GM19240 (cell line): ENCODE data around the gene NEAT1.

ENCODE experiments used
- DNase-seq: peaks from one replicate; pipeline ENCODE4 v3.0.0; 2011; ENCODE audit warnings: low spot score; ENCODE audit not compliant: insufficient read length

The NEAT1 gene

DNA sequence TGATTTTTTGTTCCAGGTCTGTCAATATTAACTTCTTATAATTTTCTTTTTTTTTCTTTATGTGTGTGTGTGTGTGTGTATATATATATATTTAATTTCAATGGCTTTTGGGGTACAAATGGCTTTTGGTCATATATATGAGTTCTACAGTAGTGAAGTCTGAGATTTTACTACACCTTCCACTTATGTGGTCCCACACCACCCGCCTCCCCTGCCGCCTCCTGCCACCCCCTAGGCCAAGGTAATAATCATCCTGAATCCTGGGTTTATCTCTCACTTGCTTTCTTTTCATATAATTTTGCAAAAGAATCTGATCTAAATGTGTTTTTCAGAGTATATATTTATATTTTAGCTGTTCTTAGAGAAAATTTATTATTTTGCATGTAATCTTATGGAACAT, 11.1 kb downstream of the NEAT1 start:
- no peak for DNase-seq

DNA sequence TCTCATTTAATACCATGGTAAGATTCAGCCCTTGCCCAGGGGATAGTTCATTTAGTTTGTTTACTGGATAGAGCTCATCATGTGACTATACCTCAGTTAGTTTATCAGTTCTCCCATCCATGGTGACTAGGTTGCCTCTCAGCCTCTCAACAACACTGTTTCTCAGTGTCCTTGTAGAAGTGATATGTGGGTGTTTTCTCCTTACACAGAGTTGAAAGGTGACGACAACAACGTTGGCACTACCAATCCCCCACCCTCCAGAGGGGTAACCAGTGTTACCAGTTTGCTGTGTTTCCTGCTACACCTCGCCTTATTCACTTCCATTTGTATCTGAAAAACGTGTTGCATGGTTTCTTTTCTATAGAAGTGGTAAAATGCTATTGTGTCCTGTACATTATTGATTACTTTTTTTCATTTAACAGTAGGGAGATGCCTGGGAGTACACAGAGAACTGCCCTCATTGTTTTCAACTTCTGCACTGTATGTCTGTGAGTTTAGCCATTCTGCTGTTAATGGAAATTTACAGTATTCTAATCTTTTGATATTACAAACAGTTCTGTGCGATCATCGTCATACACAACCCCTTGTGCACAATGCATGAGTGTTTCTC, 11.6 kb downstream of the NEAT1 start:
- DNase-seq, result no peak

- DNase-seq, result no peak
Measured at GRCh38 chr11:65434667-65435410, 12.2 kb downstream of the NEAT1 start.

GRCh38 chr11:65435411-65435931, 12.9 kb downstream of the NEAT1 start:
- DNase-seq, result no peak

GRCh38 chr11:65435981-65436411, 13.4 kb downstream of the NEAT1 start:
- no peak for DNase-seq

- DNase-seq, result no peak
Measured at GRCh38 chr11:65436412-65437032, 13.9 kb downstream of the NEAT1 start.

GRCh38 chr11:65437436-65438227, 15.0 kb downstream of the NEAT1 start:
- no peak for DNase-seq

- no peak for DNase-seq
Measured at GRCh38 chr11:65438257-65439151, 15.9 kb downstream of the NEAT1 start.

GRCh38 chr11:65439331-65440181, 17.0 kb downstream of the NEAT1 start:
- no peak for DNase-seq

DNA sequence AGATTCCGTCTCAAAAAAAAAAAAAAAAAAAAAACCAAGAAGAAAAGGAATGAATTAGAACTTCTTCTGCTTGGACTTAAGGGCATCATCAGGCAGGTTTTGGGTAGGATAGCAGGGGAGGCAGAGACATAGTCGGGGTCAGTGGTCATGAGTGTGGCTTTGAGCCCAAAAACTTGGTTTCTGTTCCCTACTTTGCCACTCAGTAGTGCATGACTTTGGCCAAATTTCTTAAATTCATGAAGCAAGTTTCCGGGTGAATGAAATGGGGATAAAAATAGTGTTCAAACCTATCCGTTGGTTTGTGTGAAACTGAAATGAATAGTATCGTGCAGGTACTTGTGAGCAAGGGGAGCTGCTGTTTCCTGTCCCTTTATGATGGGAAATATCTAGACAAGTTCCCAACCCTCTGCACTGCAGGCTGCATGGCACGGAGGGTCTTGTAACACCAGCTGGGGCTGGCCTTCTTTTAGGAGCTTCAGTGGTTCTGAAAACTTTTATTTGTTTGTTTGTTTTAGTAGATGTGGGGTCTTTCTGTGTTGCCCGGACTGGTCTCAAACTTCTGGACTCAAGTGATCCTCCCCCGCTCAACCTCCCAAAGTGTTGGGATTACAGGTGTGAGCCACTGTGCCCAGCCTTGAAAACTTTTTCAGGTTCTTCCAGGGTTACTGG, 18.4 kb downstream of the NEAT1 start:
- no peak for DNase-seq

GRCh38 chr11:65442842-65443331, 20.3 kb downstream of the NEAT1 start:
- DNase-seq, result no peak

- DNase-seq, result no peak
Measured at GRCh38 chr11:65444314-65445051, 21.9 kb downstream of the NEAT1 start.

DNA sequence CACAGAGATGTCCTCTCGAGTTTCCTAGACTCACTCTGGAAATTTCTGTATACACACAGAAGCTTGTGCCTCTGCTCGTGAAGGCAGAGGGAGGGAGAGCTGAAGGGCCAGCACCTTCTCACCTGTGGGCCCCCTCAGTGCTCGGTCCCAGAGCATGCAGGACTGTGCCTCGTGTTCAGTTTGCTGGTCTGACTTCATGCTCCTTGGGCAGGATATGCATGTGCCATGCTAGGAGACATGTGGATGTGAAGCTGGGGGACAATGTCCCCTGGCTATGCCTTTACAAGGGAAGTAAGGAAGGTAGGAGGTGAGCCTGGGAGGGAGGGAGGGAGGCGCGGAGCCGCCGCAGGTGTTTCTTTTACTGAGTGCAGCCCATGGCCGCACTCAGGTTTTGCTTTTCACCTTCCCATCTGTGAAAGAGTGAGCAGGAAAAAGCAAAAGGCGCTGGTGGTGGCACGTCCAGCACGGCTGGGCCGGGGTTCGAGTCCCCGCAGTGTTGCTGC, 22.6 kb downstream of the NEAT1 start:
- DNase-seq, result no peak

GRCh38 chr11:65445604-65446445, 23.2 kb downstream of the NEAT1 start:
- no peak for DNase-seq

DNA sequence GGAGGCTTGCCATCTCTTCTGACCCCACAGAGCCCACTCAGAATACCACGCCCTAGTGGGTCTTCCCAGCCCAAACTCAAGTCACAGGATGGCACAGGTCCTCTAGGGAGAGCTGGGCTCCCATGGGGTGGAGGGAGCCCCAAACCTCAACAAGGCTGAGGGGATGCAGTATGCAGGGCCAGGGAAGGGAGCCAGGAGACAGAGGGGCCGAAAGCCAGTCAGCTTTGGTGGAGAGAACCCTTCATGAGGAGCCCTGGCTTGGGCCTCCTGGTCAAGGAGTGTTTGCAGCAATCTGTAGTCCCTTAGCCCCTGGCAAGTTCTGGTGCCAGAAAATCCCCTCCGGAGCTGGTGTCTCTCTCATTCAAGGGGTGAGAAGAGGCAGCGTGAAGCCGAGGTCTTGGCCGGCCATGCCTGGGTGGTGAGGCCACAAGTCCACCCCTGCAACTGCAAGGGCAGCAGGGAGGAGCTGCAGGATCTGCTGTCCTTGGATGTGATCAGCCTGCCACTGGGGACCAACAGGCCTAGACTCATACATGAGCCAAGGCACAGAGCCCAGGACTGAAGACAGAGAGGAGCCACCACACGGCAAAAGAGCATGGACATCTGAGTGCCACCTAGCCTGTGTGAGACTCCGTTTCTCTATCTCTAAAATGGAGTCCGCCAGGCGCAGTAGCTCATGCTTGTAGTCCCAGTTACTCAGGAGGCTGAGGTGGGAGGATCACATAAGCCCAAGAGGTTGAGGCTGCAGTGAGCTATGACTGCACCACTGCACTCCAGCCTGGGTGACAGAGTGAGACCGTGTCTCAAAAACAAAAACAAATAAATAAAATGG, 24.1 kb downstream of the NEAT1 start:
- no peak for DNase-seq

DNA sequence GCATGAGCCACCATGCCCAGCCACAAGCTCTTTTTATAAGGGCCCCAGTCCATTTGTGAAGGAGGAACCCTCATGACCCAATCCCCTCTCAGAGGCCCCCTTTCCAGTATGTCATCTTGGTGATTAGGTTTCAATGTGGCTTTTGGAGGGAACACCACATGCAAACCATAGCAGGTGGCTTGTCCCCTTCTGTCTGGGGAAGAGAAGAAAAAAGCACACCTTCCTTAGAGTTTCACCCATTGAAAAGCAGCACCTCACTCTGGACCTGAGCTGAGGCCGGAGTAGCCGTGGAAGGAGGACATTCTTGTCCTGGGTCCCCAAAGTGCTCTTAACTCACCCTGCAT, 25.4 kb downstream of the NEAT1 start:
- no peak for DNase-seq
